ENCODE measurements around the gene FAM234B. TPM values are rescaled to one million over a fixed set of nuclear protein-coding genes. Genes with fewer than 3 reads are reported as not detected.

The FAM234B gene
- total RNA-seq, 1 experiment from 2014 or later: 7.5 TPM

DNA sequence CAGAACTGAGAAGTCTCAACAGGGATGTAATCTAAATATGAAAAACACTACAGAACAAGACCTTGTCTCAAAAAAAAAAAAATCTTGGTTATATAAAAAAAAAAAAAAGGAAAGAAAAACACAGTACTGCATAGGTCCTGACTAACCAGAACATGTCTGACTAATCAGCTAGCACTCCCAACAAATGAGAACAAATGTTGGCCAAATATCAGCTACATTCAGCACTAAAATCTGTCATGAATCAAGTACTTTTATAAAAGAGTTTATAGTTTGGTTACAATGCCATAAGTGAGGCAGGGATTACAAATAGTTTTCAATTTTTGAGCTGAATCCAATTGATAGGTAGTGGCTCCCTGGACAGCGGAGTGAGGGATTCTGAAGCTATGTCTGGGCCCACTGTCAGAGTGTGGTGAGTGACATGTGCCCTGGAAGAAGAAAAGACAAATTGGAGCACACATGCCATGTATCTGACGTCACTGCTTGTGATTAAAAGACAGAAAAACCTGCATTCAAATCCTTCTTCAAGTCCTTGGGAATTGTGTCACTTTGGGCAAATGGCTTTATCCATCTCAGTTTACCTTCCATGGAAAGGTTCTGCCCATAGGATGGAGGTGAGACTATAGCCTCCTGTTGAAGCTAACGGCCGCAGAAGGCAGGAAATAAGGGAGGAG is 5.6 kb upstream of the FAM234B start:
- H3K4me1 ChIP-seq (replicated peaks; ENCODE audit: insufficient read depth): 0 out of 2 replicates have a peak, but pooled peaks cover 7% of the 10 kb centered on the region
- POLR2A ChIA-PET (ENCODE audit: unreplicated experiment): interaction anchor here (0.7 kb wide), 1 partner anchor 167 kb away, joined by 5 read pairs; no protein-coding TSS in a partner anchor
- no peaks in the 10 kb centered on the region for H3K36me3 ChIP-seq (ENCODE audit: low read depth)
- BruUV-seq (replicated peaks): no TSS peak
- no peaks in the 10 kb centered on the region for H3K27me3 ChIP-seq (ENCODE audit: insufficient read depth, low read depth)
- no peak for DNase-seq
- no peak overlapping the region for H3K4me3 ChIP-seq
- no peak overlapping the region for H2AFZ ChIP-seq
- CTCF ChIA-PET: no interaction called here
- peaks cover 5% of the 10 kb centered on the region; the same call in 1 of the 2 replicates for H3F3A ChIP-seq (ENCODE audit: insufficient read depth, low read depth)
- no peaks in the 10 kb centered on the region for H3K9me3 ChIP-seq (ENCODE audit: insufficient read depth, low read depth)
- H3K9me2 ChIP-seq (ENCODE audit: insufficient read depth): no peaks in the 10 kb centered on the region
- no peak for TF ChIP-seq EZH2 (IDR thresholded peaks at IDR 0.05; ENCODE audit: low read depth)
- TF ChIP-seq, protein P1, sequence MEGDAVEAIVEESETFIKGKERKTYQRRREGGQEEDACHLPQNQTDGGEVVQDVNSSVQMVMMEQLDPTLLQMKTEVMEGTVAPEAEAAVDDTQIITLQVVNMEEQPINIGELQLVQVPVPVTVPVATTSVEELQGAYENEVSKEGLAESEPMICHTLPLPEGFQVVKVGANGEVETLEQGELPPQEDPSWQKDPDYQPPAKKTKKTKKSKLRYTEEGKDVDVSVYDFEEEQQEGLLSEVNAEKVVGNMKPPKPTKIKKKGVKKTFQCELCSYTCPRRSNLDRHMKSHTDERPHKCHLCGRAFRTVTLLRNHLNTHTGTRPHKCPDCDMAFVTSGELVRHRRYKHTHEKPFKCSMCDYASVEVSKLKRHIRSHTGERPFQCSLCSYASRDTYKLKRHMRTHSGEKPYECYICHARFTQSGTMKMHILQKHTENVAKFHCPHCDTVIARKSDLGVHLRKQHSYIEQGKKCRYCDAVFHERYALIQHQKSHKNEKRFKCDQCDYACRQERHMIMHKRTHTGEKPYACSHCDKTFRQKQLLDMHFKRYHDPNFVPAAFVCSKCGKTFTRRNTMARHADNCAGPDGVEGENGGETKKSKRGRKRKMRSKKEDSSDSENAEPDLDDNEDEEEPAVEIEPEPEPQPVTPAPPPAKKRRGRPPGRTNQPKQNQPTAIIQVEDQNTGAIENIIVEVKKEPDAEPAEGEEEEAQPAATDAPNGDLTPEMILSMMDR (conservative IDR thresholded peaks at IDR 0.05): no peak
- no peak overlapping the region for H3K27ac ChIP-seq
- H3K4me2 ChIP-seq: no peak overlapping the region
- no peaks in the 10 kb centered on the region for H4K20me1 ChIP-seq (ENCODE audit: insufficient read depth)
- intact Hi-C loops (cut with micrococcal nuclease; ENCODE audit: unreplicated experiment): no loop called here
- no peaks in the 10 kb centered on the region for H3K79me2 ChIP-seq (ENCODE audit: low read depth)

DNA sequence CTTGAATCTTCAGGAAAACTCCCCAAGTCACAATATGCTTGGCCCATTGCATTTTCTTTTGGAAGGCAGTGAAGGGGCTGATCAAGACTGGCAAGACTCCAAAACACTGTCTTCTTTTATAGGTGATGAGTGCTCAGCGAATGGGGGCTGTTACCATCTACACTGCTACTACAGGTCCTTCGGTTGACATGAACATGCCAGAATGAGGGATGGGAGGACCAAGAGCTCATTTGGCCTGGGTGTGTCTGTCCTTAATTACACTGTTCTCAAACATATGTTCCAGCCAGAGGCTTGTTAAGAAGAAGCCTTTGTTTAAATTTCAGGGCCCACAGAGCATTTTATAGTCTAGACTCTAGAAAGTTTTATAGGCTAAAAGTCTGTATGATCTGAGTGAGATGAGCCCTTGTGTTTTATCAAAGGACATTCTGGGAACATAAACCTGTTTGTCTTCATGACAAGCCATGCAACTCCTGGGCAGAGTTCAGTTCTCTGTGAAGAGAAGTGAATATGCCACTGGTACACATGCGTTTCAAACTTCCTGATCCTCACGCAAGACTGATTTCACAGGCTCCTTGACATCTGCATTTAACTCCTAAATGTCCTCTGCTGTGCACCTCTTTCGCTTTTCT is 4.7 kb upstream of the FAM234B start:
- CTCF ChIA-PET: no interaction called here
- no peak overlapping the region for H2AFZ ChIP-seq
- no peaks in the 10 kb centered on the region for H3K9me3 ChIP-seq (ENCODE audit: insufficient read depth, low read depth)
- POLR2A ChIA-PET (ENCODE audit: unreplicated experiment): no interaction called here
- H3K79me2 ChIP-seq (ENCODE audit: low read depth): no peaks in the 10 kb centered on the region
- H3F3A ChIP-seq (ENCODE audit: insufficient read depth, low read depth): peaks cover 5% of the 10 kb centered on the region; the same call in 1 of the 2 replicates
- H3K36me3 ChIP-seq (ENCODE audit: low read depth): no peaks in the 10 kb centered on the region
- H3K4me3 ChIP-seq: no peak overlapping the region
- H3K27me3 ChIP-seq (ENCODE audit: insufficient read depth, low read depth): no peaks in the 10 kb centered on the region
- no peak for TF ChIP-seq EZH2 (IDR thresholded peaks at IDR 0.05; ENCODE audit: low read depth)
- TF ChIP-seq, protein P1 (conservative IDR thresholded peaks at IDR 0.05): no peak
- intact Hi-C loops (cut with micrococcal nuclease; ENCODE audit: unreplicated experiment): no loop called here
- 0 out of 2 replicates have a peak, but pooled peaks cover 7% of the 10 kb centered on the region for H3K4me1 ChIP-seq (replicated peaks; ENCODE audit: insufficient read depth)
- no peak overlapping the region for H3K27ac ChIP-seq
- no TSS peak for BruUV-seq (replicated peaks)
- no peak overlapping the region for H3K4me2 ChIP-seq
- H4K20me1 ChIP-seq (ENCODE audit: insufficient read depth): no peaks in the 10 kb centered on the region
- DNase-seq: no peak
- H3K9me2 ChIP-seq (ENCODE audit: insufficient read depth): no peaks in the 10 kb centered on the region

DNA sequence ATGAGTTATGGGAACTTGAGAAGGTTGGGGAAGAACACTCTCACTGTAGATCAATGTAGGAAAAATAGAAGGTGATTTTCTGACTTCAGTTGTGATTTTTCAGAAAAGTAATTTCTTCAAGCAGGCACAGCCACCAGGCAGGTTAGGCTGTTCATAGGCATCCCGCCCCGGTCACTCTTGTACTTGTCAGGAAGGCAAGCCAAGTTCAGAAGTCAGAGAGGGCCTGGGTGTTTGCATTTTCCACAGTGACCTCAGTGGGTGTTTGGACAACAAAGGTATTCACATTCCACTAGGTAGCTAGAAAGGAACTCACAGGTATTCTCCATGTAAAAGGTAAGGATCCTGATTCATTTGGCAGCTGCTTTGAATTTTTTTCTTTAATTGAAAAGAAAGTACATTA is 3.0 kb upstream of the FAM234B start:
- Histone ChIP-seq H3K9me3 (ENCODE audit: insufficient read depth, low read depth) (no peaks in the 10 kb centered on the region), H3K79me2 (ENCODE audit: low read depth) (no peaks in the 10 kb centered on the region), H3K9me2 (ENCODE audit: insufficient read depth) (no peaks in the 10 kb centered on the region), H2AFZ (no peak overlapping the region), H3K36me3 (ENCODE audit: low read depth) (no peaks in the 10 kb centered on the region), H4K20me1 (ENCODE audit: insufficient read depth) (no peaks in the 10 kb centered on the region), H3K4me1 (replicated peaks; ENCODE audit: insufficient read depth) (peaks cover 12% of the 10 kb centered on the region; the same call in 1 of the 2 replicates), H3K27me3 (ENCODE audit: insufficient read depth, low read depth) (no peaks in the 10 kb centered on the region), H3K4me2 (no peak overlapping the region), H3K27ac (no peak overlapping the region), H3F3A (ENCODE audit: insufficient read depth, low read depth) (0 out of 2 replicates have a peak, but pooled peaks cover 4% of the 10 kb centered on the region), H3K4me3 (no peak overlapping the region)
- no TSS peak for BruUV-seq (replicated peaks)
- ChIA-PET POLR2A (ENCODE audit: unreplicated experiment) (no interaction called here), CTCF (interaction anchor here (0.7 to 0.8 kb wide), 2 partner anchors 20 to 165 kb away, joined by 3 read pairs; no protein-coding TSS in a partner anchor)
- no peak for DNase-seq
- TF ChIP-seq, protein P1 (conservative IDR thresholded peaks at IDR 0.05): no peak
- TF ChIP-seq EZH2 (IDR thresholded peaks at IDR 0.05; ENCODE audit: low read depth): no peak
- intact Hi-C loops (cut with micrococcal nuclease; ENCODE audit: unreplicated experiment): loop anchor here (5.0 kb wide), 2 partner anchors 51 to 166 kb away; no protein-coding TSS in a partner anchor
